H1 (cell line): ENCODE data around the gene SLC39A11. TPM values are rescaled to one million over a fixed set of nuclear protein-coding genes. Genes with fewer than 3 reads are reported as not detected.

ENCODE experiments used
- CTCF ChIA-PET: fragments of 300-600 bp; sonication (Branson Sonifier 250); formaldehyde crosslinking; loops from one replicate; lab custom pipeline; 2021; ENCODE audit not compliant: partially characterized antibody; lab: Charles Lee
- POLR2A ChIA-PET: fragments of 300-600 bp; sonication (Branson Sonifier 250); formaldehyde crosslinking; loops from one replicate; lab custom pipeline; 2021; ENCODE audit warnings: inconsistent platforms; ENCODE audit not compliant: partially characterized antibody; lab: Charles Lee
- DNase-seq, 2 experiments: peaks; one replicate each; pipeline versions ENCODE4 v3.0.0 to v3.0.0-alpha.2; 2010 to 2022; ENCODE audit warnings: low spot score in 2 of 2, low read depth in 1 of 2, mixed read lengths in 1 of 2
- FAIRE-seq: peaks from 2 replicates; lab custom pipeline; 2011; peaks lifted over from hg19 to GRCh38; lab: Jason Lieb, UNC
- H2AFZ ChIP-seq: 2 replicates; pipeline ENCODE4 v1.8.1; 2012; ENCODE audit warnings: low read length, inconsistent platforms
- H2AK5ac ChIP-seq: 2 replicates; pipeline ENCODE4 v1.6.1; 2013; ENCODE audit warnings: low read depth, low read length
- H2BK120ac ChIP-seq: replicated peaks from 2 replicates; pipeline ENCODE3; 2013; ENCODE audit warnings: low read depth, low read length, inconsistent platforms
- H2BK12ac ChIP-seq: 2 replicates; pipeline ENCODE4 v1.6.1; 2013; ENCODE audit warnings: low read depth, low read length
- H2BK15ac ChIP-seq: 2 replicates; pipeline ENCODE4 v1.6.1; 2013; ENCODE audit warnings: low read length
- H2BK20ac ChIP-seq: 2 replicates; pipeline ENCODE4 v1.6.1; 2013; ENCODE audit warnings: low read length
- H2BK5ac ChIP-seq: 2 replicates; pipeline ENCODE4 v1.6.1; 2013; ENCODE audit warnings: low read depth, low read length
- H3K14ac ChIP-seq: 2 replicates; pipeline ENCODE4 v1.6.1; 2013; ENCODE audit warnings: inconsistent platforms; ENCODE audit not compliant: insufficient read length
- H3K18ac ChIP-seq: 2 replicates; pipeline ENCODE4 v1.6.1; 2013; ENCODE audit warnings: low read length; ENCODE audit errors: extremely low read depth
- H3K23ac ChIP-seq: 2 replicates; pipeline ENCODE4 v1.6.1; 2013; ENCODE audit warnings: inconsistent platforms; ENCODE audit not compliant: insufficient read length
- H3K23me2 ChIP-seq: 2 replicates; pipeline ENCODE4 v1.6.1; 2013; ENCODE audit warnings: low read depth, low read length
- H3K27ac ChIP-seq: 2 replicates; pipeline ENCODE4 v1.6.1; 2011; ENCODE audit warnings: low read depth, low read length, inconsistent platforms
- H3K27me3 ChIP-seq, 4 experiments: replicated peaks in 1 of 4; 1 replicate in 1 of 4; 2 replicates in 3 of 4; pipeline versions ENCODE4 v1.6.1 to v1.8.1; 2011 to 2013; ENCODE audit warnings: low read length in 3 of 4, mild to moderate bottlenecking in 3 of 4, inconsistent platforms in 2 of 4, mixed read lengths in 2 of 4, moderate library complexity in 1 of 4; ENCODE audit not compliant: control insufficient read depth in 3 of 4, insufficient read depth in 3 of 4; ENCODE audit errors: extremely low read depth in 1 of 4
- H3K36me3 ChIP-seq, 4 experiments: 2 replicates each; pipeline versions ENCODE4 v1.6.1 to v1.8.1; 2011 to 2013; ENCODE audit warnings: mild to moderate bottlenecking in 4 of 4, low read length in 3 of 4, moderate library complexity in 2 of 4, control low read depth in 1 of 4, inconsistent platforms in 1 of 4; ENCODE audit not compliant: insufficient read depth in 4 of 4, control insufficient read depth in 2 of 4
- H3K4ac ChIP-seq: replicated peaks from 2 replicates; pipeline ENCODE3; 2013; ENCODE audit warnings: low read length, low read depth, mixed read lengths, inconsistent platforms; ENCODE audit not compliant: insufficient read length
- H3K4me1 ChIP-seq, 4 experiments: replicated peaks in 1 of 4; 1 replicate in 1 of 4; 2 replicates in 3 of 4; pipeline versions ENCODE4 v1.6.1 to v1.8.1; 2011 to 2013; ENCODE audit warnings: low read length in 3 of 4, inconsistent platforms in 2 of 4, mixed read lengths in 1 of 4; ENCODE audit not compliant: insufficient read depth in 4 of 4, control insufficient read depth in 3 of 4
- H3K4me2 ChIP-seq, 2 experiments: 2 replicates each; pipeline versions ENCODE4 v1.6.1 to v1.8.1; 2011 to 2013; ENCODE audit warnings: low read depth in 2 of 2, low read length in 2 of 2, control low read depth in 1 of 2, inconsistent platforms in 1 of 2, mild to moderate bottlenecking in 1 of 2; ENCODE audit not compliant: insufficient read depth in 1 of 2
- H3K4me3 ChIP-seq, 4 experiments: fragments of 200-600, 300-600 bp in 1 of 4; sonication (generic), shearing (Covaris generic), sonication (Bioruptor Twin) in 1 of 4; 2 replicates each; pipeline versions ENCODE4 v1.5.1 to v1.8.1; 2011 to 2016; ENCODE audit warnings: low read length in 4 of 4, low read depth in 3 of 4, control low read depth in 2 of 4, inconsistent platforms in 2 of 4, mild to moderate bottlenecking in 2 of 4, mixed read lengths in 1 of 4, moderate library complexity in 1 of 4; ENCODE audit not compliant: insufficient read depth in 2 of 4; ENCODE audit errors: extremely low read depth in 1 of 4
- H3K56ac ChIP-seq: replicated peaks from 2 replicates; pipeline ENCODE3; 2013; ENCODE audit warnings: low read depth, mild to moderate bottlenecking, mixed read lengths, low read length, inconsistent platforms; ENCODE audit not compliant: insufficient read length
- H3K79me1 ChIP-seq: 2 replicates; pipeline ENCODE4 v1.6.1; 2013; ENCODE audit warnings: low read depth, low read length, control low read depth
- H3K79me2 ChIP-seq, 2 experiments: 2 replicates each; pipeline versions ENCODE4 v1.6.1 to v1.8.1; 2012 to 2013; ENCODE audit warnings: low read length in 2 of 2, mild to moderate bottlenecking in 2 of 2, inconsistent platforms in 1 of 2; ENCODE audit not compliant: insufficient read depth in 2 of 2, control insufficient read depth in 1 of 2
- H3K9ac ChIP-seq, 4 experiments: replicated peaks in 1 of 4; 1 replicate in 1 of 4; 2 replicates in 3 of 4; pipeline versions ENCODE4 v1.6.1 to v1.8.1; 2011 to 2013; ENCODE audit warnings: low read depth in 3 of 4, low read length in 3 of 4, control low read depth in 2 of 4, mild to moderate bottlenecking in 2 of 4, moderate library complexity in 2 of 4, inconsistent platforms in 1 of 4; ENCODE audit errors: extremely low read depth in 1 of 4
- H3K9me3 ChIP-seq, 2 experiments: 2 replicates each; pipeline versions ENCODE4 v1.6.1 to v1.8.1; 2012 to 2013; ENCODE audit warnings: mild to moderate bottlenecking in 2 of 2, moderate library complexity in 2 of 2, control low read depth in 1 of 2, inconsistent platforms in 1 of 2, low read depth in 1 of 2, low read length in 1 of 2, mixed read lengths in 1 of 2; ENCODE audit not compliant: insufficient read depth in 2 of 2
- H4K20me1 ChIP-seq, 2 experiments: replicated peaks in 1 of 2; 2 replicates each; pipeline versions ENCODE3 to v1.8.1; 2011 to 2013; ENCODE audit warnings: inconsistent platforms in 2 of 2, low read length in 2 of 2, mild to moderate bottlenecking in 1 of 2; ENCODE audit not compliant: insufficient read depth in 2 of 2, control insufficient read depth in 1 of 2
- H4K5ac ChIP-seq: 2 replicates; pipeline ENCODE4 v1.6.1; 2013; ENCODE audit warnings: low read length, low read depth, mixed read lengths, inconsistent platforms; ENCODE audit not compliant: insufficient read length
- H4K8ac ChIP-seq: 2 replicates; pipeline ENCODE4 v1.8.0; 2013; ENCODE audit warnings: mild to moderate bottlenecking, moderate library complexity, low read length, inconsistent platforms; ENCODE audit not compliant: insufficient read depth; ENCODE audit errors: extremely low read depth
- H4K91ac ChIP-seq: replicated peaks from 2 replicates; pipeline ENCODE3; 2013; ENCODE audit warnings: low read length, mixed read lengths, inconsistent platforms; ENCODE audit not compliant: insufficient read length
- CBX8 ChIP-seq: fragments of 300-800, 300-1000 bp; sonication (generic); IDR thresholded peaks from 2 replicates; pipeline ENCODE4 v1.7.1; 2016; ENCODE audit warnings: low read depth, low read length, borderline replicate concordance
- CHD2 ChIP-seq: IDR thresholded peaks from 2 replicates; pipeline ENCODE4 v1.6.1; 2012; ENCODE audit warnings: low read length, improper control_type of control experiment
- RBBP5 ChIP-seq: IDR thresholded peaks from 2 replicates; pipeline ENCODE4 v1.7.1; 2012; ENCODE audit warnings: low read depth, mild to moderate bottlenecking, inconsistent platforms, low read length, moderate library complexity, borderline replicate concordance
- SIN3A ChIP-seq, 2 experiments: IDR thresholded peaks in 1 of 2; conservative IDR thresholded peaks in 1 of 2; 2 replicates each; pipeline ENCODE4 v1.6.1; 2011 to 2012; ENCODE audit warnings: low read length in 2 of 2, improper control_type of control experiment in 1 of 2, low read depth in 1 of 2, mild to moderate bottlenecking in 1 of 2
- SP1 ChIP-seq: IDR thresholded peaks from 2 replicates; pipeline ENCODE4 v1.6.1; 2011; ENCODE audit warnings: low read depth, low read length
- SP2 ChIP-seq: IDR thresholded peaks from 2 replicates; pipeline ENCODE4 v1.6.1; 2012; ENCODE audit warnings: mild to moderate bottlenecking, low read length, inconsistent platforms
- SP4 ChIP-seq: IDR thresholded peaks from 2 replicates; pipeline ENCODE4 v1.6.1; 2012; ENCODE audit warnings: low read length, inconsistent platforms
- TAF1 ChIP-seq: IDR thresholded peaks from 2 replicates; pipeline ENCODE4 v1.6.1; 2011; ENCODE audit warnings: mild to moderate bottlenecking, low read depth, low read length
- TBP ChIP-seq: IDR thresholded peaks from 2 replicates; pipeline ENCODE4 v1.6.1; 2011; ENCODE audit warnings: low read depth, low read length, improper control_type of control experiment
- USF2 ChIP-seq: IDR thresholded peaks from 2 replicates; pipeline ENCODE4 v1.6.1; 2011; ENCODE audit warnings: low read length, improper control_type of control experiment
- WGBS, 2 experiments: shearing (Covaris generic) in 1 of 2; methylation state at CpG; one replicate each; pipeline versions ENCODE4 v1.1.6 to v1.1.7; 2013 to 2015; ENCODE audit warnings: low lambda C conversion rate in 2 of 2, mixed read lengths in 2 of 2, inconsistent platforms in 1 of 2, low coverage in 1 of 2, missing lambda C conversion rate in 1 of 2; ENCODE audit not compliant: insufficient replicate concordance in 2 of 2, insufficient coverage in 1 of 2, insufficient read length in 1 of 2; ENCODE audit errors: extremely low coverage in 1 of 2, missing lambda C conversion rate in 1 of 2; 5-methylcytosine and 5-hydroxymethylcytosine counted together
- polyA plus RNA-seq, 7 experiments: library from polyadenylated mRNA; depleted of rRNA in 3 of 7; stranded (reverse) in 5 of 7; unstranded in 2 of 7; fragments of >200 nt in 5 of 7; fragments of 200-250 nt in 2 of 7; gene quantifications; 1 replicate in 5 of 7; 2 replicates in 1 of 7; 4 replicates in 1 of 7; pipeline versions ENCODE4 v1.2.1 to v1.2.3, GENCODE V29; 2011 to 2013; ENCODE audit warnings: missing spikeins in 2 of 7, mixed read lengths in 2 of 7
- total RNA-seq: library from RNA; stranded (reverse); fragmentation: NEBNext Ultra II Directional; extraction: Animal tissue kit (Norgen Biotek cat#: 25700); gene quantifications from 2 replicates; pipeline ENCODE4 v1.2.1, GENCODE V29; 2021

Gene SLC39A11
- total and polyA plus RNA-seq, 2 of the 8 experiments (the other 6 are each of a cell fraction or from before 2014, with no cell fraction given), result 12.2 to 19.6 TPM

GRCh38 chr17:72774236-72774635 is 318.3 kb downstream of the SLC39A11 start:
- Histone ChIP-seq H2BK5ac (no peak overlapping the region), H3K27me3 (no peaks in the 10 kb centered on the region), H3K18ac (no peak overlapping the region), H3K79me2 (no peaks in the 10 kb centered on the region), H3K14ac (no peak overlapping the region), H4K91ac (no peak overlapping the region), H3K23ac (no peak overlapping the region), H2BK12ac (no peak overlapping the region), H3K4me1 (peaks cover 0 to 7% (median 0%) of the 10 kb centered on the region in 4 experiments; a peak in 3 of 7 replicates), H3K4ac (no peak overlapping the region), H3K79me1 (no peaks in the 10 kb centered on the region), H2AFZ (no peak overlapping the region), H3K23me2 (no peaks in the 10 kb centered on the region), H4K5ac (no peak overlapping the region), H4K20me1 (no peaks in the 10 kb centered on the region), H4K8ac (peak overlapping the region; percentile 16; the same call in 1 of the 2 replicates), H3K36me3 (no peaks in the 10 kb centered on the region), H2BK15ac (no peak overlapping the region), H2AK5ac (no peak overlapping the region), H3K9ac (no peak overlapping the region), H2BK20ac (no peak overlapping the region), H3K4me3 (no peak overlapping the region), H2BK120ac (no peak overlapping the region), H3K56ac (no peak overlapping the region), H3K27ac (no peak overlapping the region), H3K9me3 (no peaks in the 10 kb centered on the region), H3K4me2 (no peak overlapping the region)
- FAIRE-seq (no peak), DNase-seq (no peak)
- CTCF ChIA-PET, result interaction anchor here (0.6 to 2.7 kb wide), 7 partner anchors 9 to 415 kb away, joined by 3 to 11 read pairs (median 3); no protein-coding TSS in a partner anchor
- WGBS, 2 experiments, result 90% methylated on average over 4 of the region's 4 CpGs; no CpG with 5 or more reads in 1 of the 2 experiments
- POLR2A ChIA-PET, result no interaction called here
- TF ChIP-seq USF2, result no peak
- TF ChIP-seq SP4, result no peak
- no peak for TF ChIP-seq SIN3A (conservative IDR thresholded peaks at IDR 0.05 in 1 of 2, IDR thresholded peaks at IDR 0.05 in 1 of 2; ENCODE audit: low read depth in 1 of 2, low read length in 2 of 2)
- TF ChIP-seq TBP, result no peak
- no peak for TF ChIP-seq TAF1
- TF ChIP-seq CHD2, result no peak
- TF ChIP-seq SP2, result no peak
- TF ChIP-seq RBBP5, result no peak
- TF ChIP-seq CBX8, result no peak
- no peak for TF ChIP-seq SP1
